IPS-18c (cell line): Measurements from ENCODE around the gene FGF23.
A peak's percentile ranks its signal among the peaks of the same experiment; 100 is the strongest.

ENCODE experiments used
- H3K4me3 ChIP-seq: 2 replicates; pipeline ENCODE4 v1.7.0; 2013; ENCODE audit warnings: low read depth, mild to moderate bottlenecking, low read length, moderate library complexity; ENCODE audit not compliant: insufficient read depth
- H3K9me3 ChIP-seq: one replicate; pipeline ENCODE4 v1.6.1; 2013; ENCODE audit warnings: mild to moderate bottlenecking, low read length, moderate library complexity; ENCODE audit not compliant: control insufficient read depth, insufficient read depth

Gene FGF23

DNA sequence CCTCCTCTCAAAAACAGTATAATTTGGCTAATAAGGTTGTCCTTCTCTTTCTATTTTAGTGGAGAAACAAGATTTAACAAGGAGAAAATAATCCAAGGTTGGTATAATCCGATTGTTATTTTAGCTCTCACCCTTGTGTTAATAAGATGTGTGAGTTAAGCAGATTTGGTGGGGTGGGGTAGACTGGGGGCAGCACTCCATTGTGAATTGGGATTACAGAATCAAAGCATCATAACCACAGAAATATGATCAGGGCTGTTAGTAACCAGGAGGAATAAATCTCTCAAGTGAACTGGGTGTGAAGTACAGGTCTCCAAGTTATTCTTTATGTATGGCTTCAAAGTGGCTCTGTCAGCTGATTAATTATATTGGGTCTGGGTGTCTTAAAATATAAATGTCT is 48.3 kb downstream of the FGF23 start:
- no peak overlapping the region for H3K4me3 ChIP-seq
- H3K9me3 ChIP-seq = peaks cover 7% of the 10 kb centered on the region

- Histone ChIP-seq H3K9me3 (peaks cover 7% of the 10 kb centered on the region), H3K4me3 (no peak overlapping the region)
Observed at GRCh38 chr12:4330203-4330602, 49.3 kb downstream of the FGF23 start.

DNA sequence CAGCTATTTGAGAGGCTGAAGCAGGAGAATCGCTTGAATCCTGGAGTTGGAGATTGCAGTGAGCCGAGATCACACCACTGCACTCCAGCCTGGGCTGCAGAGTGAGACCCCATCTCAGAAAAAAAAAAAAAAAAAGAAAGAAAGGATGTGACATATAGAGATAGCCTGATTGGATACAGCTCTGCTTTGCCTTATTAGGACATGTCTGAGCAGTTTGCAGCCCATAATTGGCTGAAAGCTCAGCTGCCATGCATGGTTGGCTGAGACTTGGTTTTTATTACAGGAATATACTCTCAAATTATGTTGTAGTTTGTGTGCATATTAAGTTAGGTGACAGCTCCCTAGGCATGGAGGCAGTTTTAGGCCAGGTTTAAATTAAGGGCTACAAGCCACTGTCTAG is 52.2 kb downstream of the FGF23 start:
- Histone ChIP-seq H3K9me3 (peaks cover 2% of the 10 kb centered on the region), H3K4me3 (no peak overlapping the region)

GRCh38 chr12:4325966-4326365 is 53.5 kb downstream of the FGF23 start:
- Histone ChIP-seq H3K9me3 (peaks cover 2% of the 10 kb centered on the region), H3K4me3 (no peak overlapping the region)

- Histone ChIP-seq H3K9me3 (peaks cover under 1% of the 10 kb centered on the region), H3K4me3 (no peak overlapping the region)
Observed at GRCh38 chr12:4324366-4324765, 55.1 kb downstream of the FGF23 start.

GRCh38 chr12:4323396-4323795 is 56.1 kb downstream of the FGF23 start:
- Histone ChIP-seq H3K9me3 (no peaks in the 10 kb centered on the region), H3K4me3 (no peak overlapping the region)

- H3K4me3 ChIP-seq = 0 out of 2 replicates have a peak overlapping the region, but pooled peaks have one; percentile 17
Observed at GRCh38 chr12:4322726-4323125, 56.8 kb downstream of the FGF23 start.

DNA sequence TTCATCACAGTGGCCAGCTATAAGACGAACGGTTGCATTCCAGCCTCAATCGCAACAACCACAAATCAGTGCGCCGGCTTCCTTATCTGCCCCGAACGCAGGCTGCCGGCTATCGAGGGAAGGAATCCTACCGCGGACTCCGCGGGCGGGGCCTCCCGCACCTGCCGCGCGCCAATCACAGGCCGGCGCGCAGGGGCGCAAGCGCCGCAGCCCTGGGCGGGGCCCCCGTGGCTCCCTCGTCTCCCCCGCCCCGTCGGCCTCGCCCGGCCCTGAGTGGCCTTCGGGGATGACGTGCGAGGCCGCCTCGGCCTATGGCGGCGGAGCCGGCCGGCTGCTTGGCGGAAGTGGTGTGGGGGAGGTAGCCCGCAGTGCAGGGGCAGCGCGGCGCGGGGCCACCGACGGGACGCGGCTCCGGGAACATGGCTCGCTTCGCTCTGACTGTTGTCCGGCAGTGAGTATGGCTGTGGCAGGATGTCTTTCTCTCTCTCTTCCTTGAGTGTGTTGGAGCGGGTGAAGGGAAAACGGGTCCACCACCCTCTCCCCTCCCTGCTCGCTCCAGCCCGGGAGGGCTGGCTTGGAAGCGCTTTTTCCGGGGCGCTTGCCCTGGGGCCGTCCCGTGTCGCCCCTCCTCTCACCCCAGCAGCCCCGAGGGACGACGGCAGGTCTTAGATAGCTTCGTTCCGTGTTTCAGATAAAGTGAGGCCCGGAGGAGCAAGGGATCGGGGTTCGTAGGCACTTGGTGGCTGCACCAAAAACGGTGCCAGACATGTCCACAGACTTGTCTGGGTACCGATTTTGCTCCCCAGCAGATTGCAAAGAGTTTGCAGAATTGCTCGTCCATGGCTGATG is 58.4 kb downstream of the FGF23 start, which contains the start of gene TIGAR:
Gene TIGAR, plus strand, starts transcription at position 361 of the 849 bp plus-strand sequence. Its CDS starts 59 bp downstream, at position 420.
- peak within 1 kb of the TSS; percentile 88 for H3K4me3 ChIP-seq

More at GRCh38 chr12:4322726-4323125, 56.8 kb downstream of the FGF23 start:
- H3K9me3 ChIP-seq = no peaks in the 10 kb centered on the region

GRCh38 chr12:4320497-4320852 is 59.0 kb downstream of the FGF23 start:
- H3K9me3 ChIP-seq = no peaks in the 10 kb centered on the region
- peak overlapping the region; percentile 86 for H3K4me3 ChIP-seq

More for the DNA sequence above, 58.4 kb downstream of the FGF23 start, which contains the start of gene TIGAR:
- no peaks in the 10 kb centered on the region for H3K9me3 ChIP-seq
